ENCODE data around the gene CD81. TPM values are rescaled to one million over a fixed set of nuclear protein-coding genes. Genes with fewer than 3 reads are reported as not detected.

The CD81 gene
- total RNA-seq, 1 experiment from 2014 or later, result 237 TPM

- TF ChIP-seq ARID4B (CRISPR knock-in tag; IDR thresholded peaks at IDR 0.05; ENCODE audit: borderline replicate concordance), result no peak
- TF ChIP-seq E2F5 (CRISPR knock-in tag; IDR thresholded peaks at IDR 0.05), result no peak
- TF ChIP-seq KAT7 (CRISPR knock-in tag; IDR thresholded peaks at IDR 0.05; ENCODE audit: borderline replicate concordance), result no peak
- no peak for TF ChIP-seq JUN (CRISPR knock-in tag; IDR thresholded peaks at IDR 0.05)
- TF ChIP-seq SMAD4 (CRISPR knock-in tag; IDR thresholded peaks at IDR 0.05), result no peak
- no peak for TF ChIP-seq ZNF232 (CRISPR knock-in tag; IDR thresholded peaks at IDR 0.05)
- TF ChIP-seq ZNF512 (CRISPR knock-in tag; IDR thresholded peaks at IDR 0.05; ENCODE audit: borderline replicate concordance), result no peak
- no peak for TF ChIP-seq GABPB1 (CRISPR knock-in tag; IDR thresholded peaks at IDR 0.05)
- TF ChIP-seq RORB (CRISPR knock-in tag; IDR thresholded peaks at IDR 0.05), result no peak
- no peak for TF ChIP-seq USF2 (CRISPR knock-in tag; IDR thresholded peaks at IDR 0.05)
- no peak for TF ChIP-seq E2F1 (CRISPR knock-in tag; IDR thresholded peaks at IDR 0.05)
- TF ChIP-seq SOX15 (CRISPR knock-in tag; IDR thresholded peaks at IDR 0.05), result no peak
These were observed 25.0 kb downstream of the CD81 start (continued) for GRCh38 chr11:2402106-2402505.

- Mint-ChIP-seq H3K27me3 (ENCODE audit: low read depth) (no peaks in the 10 kb centered on the region), H3K9me3 (no peaks in the 10 kb centered on the region), H3K27ac (no peak overlapping the region), H3K4me3 (peak overlapping the region; percentile 45), H3K4me1 (peaks cover 5% of the 10 kb centered on the region; the same call in 1 of the 2 replicates), H3K36me3 (peaks cover 7% of the 10 kb centered on the region; the same call in 1 of the 2 replicates)
- POLR2A ChIA-PET, result no interaction called here
- DNase-seq (ENCODE audit: low spot score) (no peak), ATAC-seq (no peak)
- CTCF ChIA-PET, result interaction anchor here (1.4 to 7.7 kb wide), 3 partner anchors 14 to 98 kb away, joined by 4 to 81 read pairs (median 62); no protein-coding TSS in a partner anchor
- TF ChIP-seq ZNF532 (CRISPR knock-in tag; IDR thresholded peaks at IDR 0.05; ENCODE audit: borderline replicate concordance) (no peak), SP1 (CRISPR knock-in tag; conservative IDR thresholded peaks at IDR 0.05) (no peak), ZNF396 (CRISPR knock-in tag; IDR thresholded peaks at IDR 0.05; ENCODE audit: borderline replicate concordance) (no peak), IRF1 (CRISPR knock-in tag; IDR thresholded peaks at IDR 0.05) (no peak), SMAD4 (CRISPR knock-in tag; IDR thresholded peaks at IDR 0.05) (no peak), CDX4 (CRISPR knock-in tag; IDR thresholded peaks at IDR 0.05; ENCODE audit: borderline replicate concordance) (no peak), NFE2L1 (CRISPR knock-in tag; IDR thresholded peaks at IDR 0.05) (no peak), OVOL2 (CRISPR knock-in tag; IDR thresholded peaks at IDR 0.05; ENCODE audit: borderline replicate concordance) (no peak), ETV6 (CRISPR knock-in tag; IDR thresholded peaks at IDR 0.05) (no peak), TEAD1 (CRISPR knock-in tag; IDR thresholded peaks at IDR 0.05) (no peak)
These were observed 26.0 kb downstream of the CD81 start for GRCh38 chr11:2402890-2403645.

Measured in WTC11 (cell line).